Skeletal muscle tissue (tissue), 4 donors: ENCODE data around the gene BAZ1A. TPM values are rescaled to one million over a fixed set of nuclear protein-coding genes. Genes with fewer than 3 reads are reported as not detected.

Source experiments
- H3K27ac ChIP-seq: one replicate; pipeline ENCODE4 v1.7.0; 2013; ENCODE audit warnings: mild to moderate bottlenecking, low read depth, low read length, inconsistent platforms
- H3K27me3 ChIP-seq, 3 donors: one replicate each; pipeline ENCODE4 v1.7.0; 2013; ENCODE audit warnings: low read length in 3 of 3; ENCODE audit not compliant: control insufficient read depth in 3 of 3, insufficient read depth in 3 of 3
- H3K36me3 ChIP-seq, 3 donors: one replicate each; pipeline ENCODE4 v1.7.0; 2013; ENCODE audit warnings: low read length in 3 of 3; ENCODE audit not compliant: control insufficient read depth in 3 of 3, insufficient read depth in 3 of 3
- H3K4me1 ChIP-seq, 3 donors: one replicate each; pipeline ENCODE4 v1.7.0; 2013; ENCODE audit warnings: low read length in 3 of 3, mild to moderate bottlenecking in 3 of 3; ENCODE audit not compliant: control insufficient read depth in 3 of 3, insufficient read depth in 3 of 3
- H3K4me3 ChIP-seq, 3 donors: one replicate each; pipeline ENCODE4 v1.7.0; 2013; ENCODE audit warnings: low read length in 3 of 3
- H3K9ac ChIP-seq, 3 donors: one replicate each; pipeline ENCODE4 v1.7.0; 2013; ENCODE audit warnings: low read length in 3 of 3, mild to moderate bottlenecking in 3 of 3, moderate library complexity in 2 of 3, low read depth in 1 of 3
- H3K9me3 ChIP-seq, 3 donors: one replicate each; pipeline ENCODE4 v1.7.0; 2013; ENCODE audit warnings: low read length in 3 of 3; ENCODE audit not compliant: control insufficient read depth in 3 of 3
- total RNA-seq: library from RNA; depleted of rRNA; stranded (reverse); fragments of >200 nt; gene quantifications from one replicate; pipeline ENCODE4 v1.2.3, GENCODE V29; 2014
- donor health status: Osteomylitis.

The BAZ1A gene
- total RNA-seq, 1 donor from 2014 or later = 19.3 TPM

DNA sequence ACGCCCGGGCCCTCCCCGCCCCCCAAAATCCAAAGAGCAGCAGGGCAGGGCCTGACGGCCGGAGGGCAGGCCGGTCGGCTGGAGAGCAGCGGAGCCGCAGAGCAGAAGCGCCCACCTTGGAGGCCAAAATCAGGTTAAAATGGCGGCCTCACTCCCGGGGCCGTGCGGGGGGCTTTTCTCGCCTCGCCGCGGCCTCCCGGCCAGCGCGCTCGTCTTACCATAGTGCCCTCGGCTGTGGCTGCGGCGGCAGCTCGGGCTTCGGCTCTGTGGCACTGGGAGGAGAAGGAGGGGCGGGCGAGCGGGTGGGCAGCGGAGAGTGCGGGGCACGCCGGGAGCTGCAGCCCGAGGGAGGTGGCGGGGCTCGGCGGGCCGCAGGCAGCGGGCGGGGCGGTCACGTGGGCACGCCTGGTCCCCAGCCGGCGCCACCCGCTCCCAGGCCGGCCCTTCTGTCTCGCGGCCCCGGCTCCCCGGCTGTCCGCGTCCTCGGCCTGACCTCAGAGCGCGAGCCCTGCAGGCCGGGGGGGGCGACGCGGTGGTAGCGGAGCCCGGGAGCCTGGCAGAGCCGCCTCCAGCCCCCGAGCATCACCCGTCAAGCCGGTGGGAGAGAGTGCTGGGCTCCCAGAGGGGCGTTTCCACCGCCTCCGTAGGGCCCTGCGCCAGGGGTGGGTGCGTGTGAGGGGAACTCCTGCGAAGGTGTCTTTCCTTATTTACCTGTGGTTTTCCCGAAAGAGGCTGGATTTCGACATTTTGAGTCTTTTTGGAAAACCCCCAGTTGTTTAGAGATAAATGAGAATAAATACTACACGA, 160.6 kb downstream of the BAZ1A start, which contains the start of gene CFL2:
Gene CFL2 (minus strand): TSS at position 274 of the 807 bp plus-strand sequence. CDS start 53 bp downstream, at position 221.
- Histone ChIP-seq H3K27me3 (no peaks in the 10 kb centered on the region), H3K9me3 (no peaks in the 10 kb centered on the region), H3K36me3 (peaks cover 4 to 11% (median 10%) of the 10 kb centered on the region in 3 donors), H3K27ac (peak within 1 kb of the TSS; percentile 86), H3K9ac (peak within 1 kb of the TSS; percentile 91 to 93 (median 92)), H3K4me1 (peaks cover 10 to 18% (median 14%) of the 10 kb centered on the region in 3 donors), H3K4me3 (peak within 1 kb of the TSS; percentile 76 to 84 (median 81))

DNA sequence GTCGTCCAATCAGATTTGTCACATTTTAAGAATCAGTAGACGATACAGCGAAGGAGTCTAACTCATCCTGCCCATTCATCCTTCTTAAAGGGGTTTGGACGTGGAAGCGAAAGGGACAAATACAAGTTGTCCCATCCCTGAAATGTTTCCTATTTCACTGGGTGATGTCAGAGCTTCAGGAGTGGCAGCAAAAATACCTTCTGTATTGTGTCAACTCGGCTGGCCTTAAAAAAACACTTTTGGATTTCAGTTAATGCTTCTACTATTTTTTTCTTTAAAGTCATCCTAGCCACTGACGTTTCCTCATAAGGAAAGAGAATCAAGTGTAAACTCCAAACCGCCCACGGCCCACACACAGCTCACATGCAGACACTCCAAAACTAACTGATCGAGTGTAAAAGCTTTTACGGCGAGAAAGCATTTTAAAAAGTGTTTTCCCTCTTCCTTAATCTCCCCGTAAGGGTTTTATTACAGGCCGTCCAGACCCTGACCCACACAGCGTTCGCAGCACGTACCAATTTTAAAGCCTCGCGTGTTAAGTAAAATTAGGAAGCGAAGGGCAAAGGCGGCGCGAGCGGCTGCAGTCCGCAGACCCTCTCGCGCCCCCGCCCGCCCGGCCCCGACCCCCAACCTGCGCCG, 161.4 kb downstream of the BAZ1A start:
- Histone ChIP-seq H3K9ac (peak overlapping the region; percentile 87 to 93 (median 92)), H3K9me3 (no peaks in the 10 kb centered on the region), H3K27ac (peak overlapping the region; percentile 86), H3K4me1 (peaks cover 10 to 20% (median 18%) of the 10 kb centered on the region in 3 donors), H3K4me3 (peak overlapping the region; percentile 76 to 84 (median 81)), H3K27me3 (no peaks in the 10 kb centered on the region), H3K36me3 (peaks cover 4 to 11% (median 10%) of the 10 kb centered on the region in 3 donors)

DNA sequence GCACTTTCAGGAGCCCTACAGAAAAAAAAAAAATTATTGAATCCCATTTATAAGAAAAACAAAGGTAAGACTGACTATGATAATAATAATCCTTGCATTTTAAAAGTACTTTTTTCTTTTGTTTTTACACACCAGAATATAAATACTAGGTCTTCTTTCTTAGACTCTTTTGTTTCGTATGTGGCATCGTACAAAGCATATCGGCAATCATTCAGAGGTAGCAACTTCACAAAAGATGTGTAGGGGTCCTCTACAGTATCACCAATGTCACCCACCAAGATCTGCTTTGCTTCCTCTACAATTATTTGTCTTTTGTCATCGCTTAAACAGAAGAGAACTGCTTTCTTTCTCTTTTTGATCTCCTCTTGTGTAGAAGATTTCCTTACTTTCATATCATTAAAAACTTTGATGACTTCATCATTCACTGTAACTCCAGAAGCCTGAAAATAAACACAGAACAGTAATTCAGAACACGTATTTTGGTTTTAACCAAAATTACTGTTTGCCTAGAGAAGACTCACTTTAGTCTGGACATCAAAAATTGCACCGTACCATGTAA, 162.0 kb downstream of the BAZ1A start:
- no peaks in the 10 kb centered on the region for H3K9me3 ChIP-seq
- peak overlapping the region; percentile 76 to 84 (median 81) for H3K4me3 ChIP-seq
- H3K4me1 ChIP-seq = peaks cover 12 to 23% (median 18%) of the 10 kb centered on the region in 3 donors
- peak overlapping the region; percentile 86 for H3K27ac ChIP-seq
- peak overlapping the region; percentile 87 to 93 (median 92) for H3K9ac ChIP-seq
- H3K36me3 ChIP-seq = peaks cover 4 to 11% (median 10%) of the 10 kb centered on the region in 3 donors
- H3K27me3 ChIP-seq = no peaks in the 10 kb centered on the region

DNA sequence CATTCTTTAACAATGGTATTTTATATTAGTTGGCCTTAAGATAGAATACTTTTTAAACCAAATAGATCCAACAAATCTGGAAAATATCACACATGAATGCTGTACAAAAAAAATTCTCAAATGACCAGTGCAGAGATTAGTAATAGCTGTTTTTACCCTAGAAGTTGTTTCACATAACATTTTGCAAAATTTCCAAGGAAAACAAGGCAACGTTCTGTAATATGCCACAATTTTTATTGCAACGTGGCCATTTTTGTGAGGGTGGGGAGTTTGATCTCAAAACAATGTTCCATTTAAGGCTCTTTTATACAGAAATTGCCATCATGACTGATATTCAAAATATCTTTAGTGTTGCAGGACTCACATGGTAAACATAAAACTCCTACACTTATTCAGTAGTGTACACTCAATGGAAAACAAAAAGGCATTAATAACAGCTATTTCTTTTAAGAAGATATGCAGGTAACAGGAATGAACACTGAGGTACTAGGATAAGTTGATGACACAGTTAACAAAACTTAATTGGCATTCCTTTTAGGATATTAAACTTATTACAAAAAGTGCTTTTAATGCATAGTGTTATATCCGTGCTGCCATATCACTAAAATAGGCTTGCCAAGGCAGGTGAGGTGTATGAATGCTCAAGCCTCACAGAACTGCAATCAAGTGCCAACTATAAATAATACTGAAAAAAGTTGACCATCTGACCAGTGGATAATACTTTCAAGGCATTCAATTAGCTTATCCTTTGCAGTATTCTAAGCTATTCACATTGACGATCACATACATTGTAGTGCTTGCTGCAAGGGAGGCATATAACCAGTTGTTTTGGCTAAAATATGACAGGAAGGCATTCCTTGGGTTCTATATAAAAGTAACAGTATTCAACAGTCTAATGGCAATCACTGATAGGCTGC, 163.1 kb downstream of the BAZ1A start:
- Histone ChIP-seq H3K9me3 (no peaks in the 10 kb centered on the region), H3K4me1 (peaks cover 13 to 28% (median 18%) of the 10 kb centered on the region in 3 donors), H3K9ac (peak overlapping the region; percentile 8 to 93 (median 92)), H3K4me3 (peak overlapping the region; percentile 35 to 81 (median 76)), H3K27ac (peak overlapping the region; percentile 86), H3K36me3 (peaks cover 4 to 11% (median 10%) of the 10 kb centered on the region in 3 donors), H3K27me3 (no peaks in the 10 kb centered on the region)

DNA sequence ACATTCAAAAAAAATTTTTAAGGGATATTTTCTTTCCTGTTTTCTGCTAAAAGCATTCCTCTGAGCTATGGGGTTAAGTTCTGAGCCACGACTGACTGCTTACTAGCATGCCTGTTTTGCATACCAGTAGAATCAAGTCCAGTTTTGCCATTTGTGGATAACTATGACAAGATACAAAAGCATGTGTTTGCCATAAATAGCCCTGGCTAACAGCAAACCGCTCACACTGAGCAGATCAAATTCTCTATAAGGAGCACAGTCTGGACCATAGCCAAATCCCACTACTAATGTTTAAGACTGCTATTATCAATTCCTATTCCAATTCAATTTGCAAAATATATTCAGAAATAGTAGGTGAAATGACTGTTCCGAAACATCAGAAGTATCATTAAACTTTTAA, 164.0 kb downstream of the BAZ1A start:
- peaks cover 13 to 28% (median 18%) of the 10 kb centered on the region in 3 donors for H3K4me1 ChIP-seq
- no peaks in the 10 kb centered on the region for H3K9me3 ChIP-seq
- H3K9ac ChIP-seq = peak overlapping the region; percentile 52 to 93 (median 87)

GRCh38 chr14:34710744-34711143, 164.4 kb downstream of the BAZ1A start:
- H3K4me3 ChIP-seq = peak overlapping the region; percentile 33 to 81 (median 45)
- H3K27me3 ChIP-seq = no peaks in the 10 kb centered on the region
- H3K9me3 ChIP-seq = no peaks in the 10 kb centered on the region
- H3K27ac ChIP-seq = peak overlapping the region; percentile 86
- H3K36me3 ChIP-seq = peaks cover 4 to 11% (median 10%) of the 10 kb centered on the region in 3 donors
- peaks cover 13 to 26% (median 18%) of the 10 kb centered on the region in 3 donors for H3K4me1 ChIP-seq
- peak overlapping the region; percentile 52 to 71 (median 54) for H3K9ac ChIP-seq

More for the DNA sequence above, 164.0 kb downstream of the BAZ1A start:
- Histone ChIP-seq H3K27me3 (no peaks in the 10 kb centered on the region), H3K27ac (peak overlapping the region; percentile 86), H3K36me3 (peaks cover 4 to 11% (median 10%) of the 10 kb centered on the region in 3 donors), H3K4me3 (peak overlapping the region; percentile 27 to 81 (median 35))

GRCh38 chr14:34710006-34710405, 165.2 kb downstream of the BAZ1A start:
- H3K9me3 ChIP-seq = no peaks in the 10 kb centered on the region
- H3K4me3 ChIP-seq = peak overlapping the region; percentile 8 to 43 (median 37)
- peak overlapping the region; percentile 52 to 71 (median 54) for H3K9ac ChIP-seq
- H3K27ac ChIP-seq = peak overlapping the region; percentile 86
- no peaks in the 10 kb centered on the region for H3K27me3 ChIP-seq
- H3K36me3 ChIP-seq = peaks cover 4 to 11% (median 10%) of the 10 kb centered on the region in 3 donors
- peaks cover 9 to 25% (median 18%) of the 10 kb centered on the region in 3 donors for H3K4me1 ChIP-seq

- Histone ChIP-seq H3K4me1 (peaks cover 9 to 25% (median 15%) of the 10 kb centered on the region in 3 donors), H3K9me3 (no peaks in the 10 kb centered on the region), H3K9ac (no peak overlapping the region), H3K36me3 (peaks cover 4 to 9% (median 9%) of the 10 kb centered on the region in 3 donors), H3K27me3 (no peaks in the 10 kb centered on the region), H3K4me3 (no peak overlapping the region), H3K27ac (peak overlapping the region; percentile 31)
Observed at GRCh38 chr14:34707722-34708121, 167.4 kb downstream of the BAZ1A start.
